NCI-H128 (cell line): Measurements from ENCODE around the gene MATN3.

Experiments
- DNase-seq: peaks from one replicate; lab custom pipeline; 2025; ENCODE audit not compliant: unreplicated experiment; lab: John Stamatoyannopoulos, UW

Gene MATN3

DNA sequence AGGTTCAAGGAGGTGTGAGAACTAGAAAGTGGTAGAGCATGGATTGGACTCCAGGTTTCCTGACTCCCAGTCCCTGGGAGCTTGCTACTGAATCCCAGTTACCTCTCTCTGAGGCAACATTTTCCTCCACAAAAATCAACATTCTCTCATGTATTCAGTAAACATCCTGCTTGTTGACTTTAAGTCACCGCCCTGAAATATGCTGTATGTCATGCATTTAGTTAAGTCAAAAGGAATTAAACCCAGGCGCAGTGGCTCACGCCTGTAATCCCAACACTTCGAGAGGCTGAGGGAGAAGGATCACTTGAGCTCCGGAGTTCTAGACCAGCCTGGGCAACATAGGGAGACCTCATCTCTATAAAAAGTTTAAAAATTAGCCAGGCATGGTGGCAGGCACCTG lies 3.8 kb downstream of the MATN3 start:
- no peak for DNase-seq

DNA sequence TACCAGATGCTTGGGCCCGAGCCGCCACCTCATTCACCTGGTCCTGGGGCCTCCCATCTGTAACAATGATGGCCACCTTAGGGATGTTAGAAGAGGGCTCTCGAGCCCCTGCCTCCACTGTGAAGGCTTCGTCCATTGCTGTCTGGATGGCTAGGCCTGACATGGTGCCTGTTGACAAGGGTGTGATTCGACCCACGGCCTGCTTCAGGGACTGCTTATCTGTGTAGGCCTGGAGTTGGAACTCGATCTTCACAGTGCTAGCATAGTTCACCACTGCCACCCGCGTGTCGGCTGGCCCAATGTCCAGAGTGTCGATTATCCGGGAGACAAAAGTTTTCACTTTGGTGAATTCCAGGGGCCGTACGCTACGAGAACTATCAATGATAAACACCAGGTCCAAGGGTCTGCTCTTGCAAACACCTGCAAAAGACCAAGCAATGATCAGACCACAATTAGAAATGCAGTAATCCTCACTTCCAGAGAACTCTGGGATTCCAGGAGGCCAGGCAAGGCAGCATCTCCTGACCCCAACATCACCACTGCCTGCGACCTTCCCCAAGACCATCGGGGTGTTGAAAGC lies 6.5 kb downstream of the MATN3 start:
- no peak for DNase-seq

DNA sequence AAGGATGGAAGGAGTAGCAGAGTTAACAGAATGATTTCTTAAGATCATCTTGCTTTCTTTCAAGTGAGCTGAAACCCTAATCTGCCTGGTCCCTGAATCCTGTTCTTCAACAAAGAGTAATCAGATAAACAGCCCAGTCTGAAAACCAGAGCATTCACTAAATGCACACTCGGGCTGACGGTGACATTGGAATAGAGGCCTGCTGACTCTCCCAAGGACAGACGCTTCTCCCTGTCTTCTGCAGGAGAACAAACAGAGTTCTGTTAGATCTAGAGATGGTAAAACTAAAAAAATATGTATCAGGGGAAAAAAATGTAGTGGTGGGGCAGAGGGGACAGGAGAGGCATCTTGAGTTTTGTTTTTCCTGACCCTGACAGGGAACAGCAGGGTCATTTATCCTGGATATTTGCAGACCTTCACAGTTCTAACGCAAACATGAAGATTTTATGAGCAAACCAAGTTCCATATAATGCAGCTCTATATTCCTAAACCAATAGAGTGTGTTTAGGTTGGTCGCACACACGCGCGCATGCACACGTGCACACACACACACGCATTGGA lies 7.3 kb downstream of the MATN3 start:
- DNase-seq: no peak

DNA sequence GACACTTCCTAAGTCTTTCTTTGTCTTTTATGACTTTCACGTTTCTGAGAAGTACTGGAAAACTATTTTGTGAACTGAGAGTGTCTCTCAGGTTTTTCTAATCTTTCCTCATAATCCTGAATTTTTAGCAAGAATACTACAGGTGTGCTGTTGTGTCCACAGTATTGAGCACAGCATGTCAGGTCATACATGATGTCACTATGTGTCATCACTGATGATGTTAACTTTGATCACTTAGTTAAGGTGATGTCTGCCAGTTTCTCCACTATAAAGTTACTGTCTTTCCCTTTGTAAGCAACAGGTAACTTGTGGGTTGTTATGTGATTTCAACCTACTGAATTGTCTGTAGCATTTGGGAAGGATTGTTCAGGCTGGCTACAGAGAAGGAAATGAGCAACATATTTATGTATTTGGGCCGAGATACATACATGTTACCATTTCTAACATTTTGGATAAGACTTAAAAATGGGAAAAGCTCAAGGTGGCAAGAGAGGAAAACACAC lies 11.1 kb downstream of the MATN3 start:
- no peak for DNase-seq

DNA sequence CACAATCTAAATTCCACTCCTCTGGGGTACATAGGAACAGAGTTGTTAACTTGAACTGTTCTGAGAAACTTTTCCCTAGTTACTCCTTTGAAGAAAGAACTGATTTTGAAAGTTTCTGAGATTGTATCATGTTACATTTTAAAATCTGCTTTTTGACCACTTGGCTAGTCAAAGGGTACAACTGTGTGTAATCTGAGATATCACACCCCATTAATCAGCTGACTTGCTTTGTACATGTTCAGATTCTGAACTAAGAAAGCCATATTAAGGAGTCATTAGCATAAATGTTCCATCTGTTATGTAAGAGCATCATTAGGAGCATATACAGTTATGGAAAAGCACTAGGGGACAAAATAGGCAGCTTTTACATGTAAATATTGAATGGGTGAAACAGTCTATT lies 18.7 kb downstream of the MATN3 start:
- no peak for DNase-seq

DNA sequence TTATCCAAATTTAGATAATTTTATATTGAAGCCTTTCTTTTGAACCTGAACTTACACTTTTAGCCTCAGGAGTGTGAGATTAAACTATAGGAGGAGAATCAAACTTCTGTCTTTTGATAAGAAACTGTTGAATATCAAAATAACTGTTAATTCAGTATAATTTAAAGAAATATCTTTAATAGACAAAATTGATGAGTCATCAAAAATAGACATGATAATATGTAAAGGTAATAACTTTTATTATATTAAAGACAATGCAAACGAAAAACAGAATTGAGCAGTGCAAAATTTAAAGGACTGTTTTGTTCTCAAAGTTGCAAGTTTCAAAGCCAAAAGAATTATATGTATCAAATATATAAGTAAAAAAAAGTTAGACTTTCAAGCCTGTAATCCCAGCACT lies 20.6 kb downstream of the MATN3 start:
- no peak for DNase-seq

DNA sequence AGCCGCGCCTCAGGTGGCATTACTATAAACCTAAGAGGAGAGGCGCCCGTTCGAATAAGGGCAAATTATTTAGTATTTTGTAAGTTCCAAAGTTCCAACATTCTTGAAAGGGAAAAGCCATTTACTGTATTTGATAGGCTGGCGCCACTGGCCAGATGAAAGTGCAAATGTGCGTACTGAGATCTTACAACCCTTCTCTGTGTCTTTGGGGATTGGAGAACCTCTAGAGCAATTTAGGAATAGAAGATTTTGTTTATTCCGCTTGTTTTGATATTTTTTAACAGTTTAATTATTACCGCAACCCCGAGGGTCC lies 22.1 kb downstream of the MATN3 start:
- no peak for DNase-seq

DNA sequence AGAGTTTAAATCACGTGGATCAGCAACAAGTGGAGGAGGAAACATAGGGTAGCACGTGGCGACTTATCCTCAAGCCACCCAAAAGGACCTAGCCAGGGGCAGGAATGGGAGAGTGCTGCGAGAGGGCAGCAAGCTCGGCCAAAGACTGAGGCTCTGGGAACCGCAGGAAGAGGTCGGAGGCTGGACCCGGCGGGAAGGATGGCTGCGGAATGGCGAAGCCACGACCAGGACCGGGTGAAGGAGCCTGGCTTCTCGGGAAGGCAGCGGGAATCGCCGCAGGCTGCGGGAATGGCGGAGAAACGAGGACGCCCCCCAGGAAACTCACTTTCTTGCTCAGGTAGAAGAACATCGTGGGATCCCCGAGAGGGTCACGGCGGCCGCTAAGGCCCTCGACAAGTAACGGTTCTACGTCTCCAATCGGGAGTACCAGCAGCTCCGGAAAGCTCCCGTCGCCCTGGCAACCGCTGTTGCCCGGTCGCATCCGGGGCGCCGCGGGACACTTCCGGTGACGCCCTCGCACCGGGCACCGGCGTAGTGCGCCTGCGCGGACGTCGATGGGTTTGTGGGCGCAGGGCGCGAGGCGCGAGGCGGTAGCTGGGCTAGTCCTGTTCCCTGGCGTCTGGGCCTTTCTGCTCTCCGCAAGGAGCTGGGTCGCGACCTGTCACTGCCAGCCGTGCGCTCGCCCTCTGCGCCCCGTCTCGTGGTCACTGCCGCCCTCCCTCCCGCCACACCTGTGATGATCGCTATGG lies 22.6 kb downstream of the MATN3 start, which contains the start of gene WDR35:
Gene WDR35, minus strand, starts transcription at position 439 of the 749 bp plus-strand sequence. Its CDS starts 90 bp downstream, at position 349.
- peak; percentile 80 for DNase-seq

DNA sequence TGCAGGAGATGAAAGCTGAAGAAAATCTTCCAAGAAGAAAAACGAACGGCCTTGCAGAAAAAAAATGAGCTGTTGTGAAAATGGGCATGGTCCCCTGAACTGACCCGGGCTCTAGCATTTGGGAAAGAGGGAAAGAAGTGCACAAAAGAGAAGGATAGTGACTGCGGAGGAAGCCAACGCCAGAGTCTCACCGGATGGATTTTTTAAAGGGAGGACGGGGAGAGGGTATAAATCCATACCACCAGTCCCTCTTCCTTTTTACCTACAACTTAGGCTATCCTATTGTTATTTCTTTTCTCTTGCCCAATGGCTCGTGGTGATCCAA lies 23.2 kb downstream of the MATN3 start:
- no peak for DNase-seq

DNA sequence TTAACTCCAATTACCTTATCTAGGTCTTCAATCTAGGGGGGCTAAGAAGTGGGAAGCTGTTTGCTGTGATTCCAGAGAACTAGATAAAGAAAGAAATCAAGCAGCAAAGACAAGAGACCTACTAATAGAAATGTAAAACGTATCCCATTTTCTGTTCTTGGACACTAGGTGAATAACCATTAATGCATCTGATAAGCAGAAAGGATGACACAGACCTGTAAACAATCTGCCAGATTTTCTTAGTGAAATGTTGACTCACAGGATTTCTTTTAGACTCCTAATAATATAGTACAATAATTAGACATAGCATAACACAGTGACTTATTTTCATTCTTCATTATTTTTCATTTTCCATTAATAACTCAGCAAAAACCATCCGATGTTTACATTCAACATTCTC lies 23.9 kb downstream of the MATN3 start:
- DNase-seq: no peak

DNA sequence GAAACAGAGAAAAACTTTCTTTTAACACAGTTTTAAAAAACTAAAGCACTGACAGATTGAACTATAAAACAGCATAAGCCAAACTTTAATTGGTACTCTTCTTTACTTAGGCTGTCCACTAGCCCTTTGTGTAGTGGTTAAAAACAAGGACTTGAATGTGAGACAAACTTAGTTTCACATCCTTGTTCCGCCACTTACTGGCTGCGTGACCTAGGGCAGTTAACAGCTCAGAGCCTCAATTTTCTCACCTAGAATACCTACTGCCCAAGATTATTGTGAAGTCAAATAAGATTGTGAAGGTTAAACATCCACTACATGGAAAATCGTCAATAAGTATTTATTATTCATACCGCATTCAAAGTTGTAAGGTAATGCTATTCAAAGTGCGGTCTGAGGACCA lies 24.5 kb downstream of the MATN3 start:
- no peak for DNase-seq

DNA sequence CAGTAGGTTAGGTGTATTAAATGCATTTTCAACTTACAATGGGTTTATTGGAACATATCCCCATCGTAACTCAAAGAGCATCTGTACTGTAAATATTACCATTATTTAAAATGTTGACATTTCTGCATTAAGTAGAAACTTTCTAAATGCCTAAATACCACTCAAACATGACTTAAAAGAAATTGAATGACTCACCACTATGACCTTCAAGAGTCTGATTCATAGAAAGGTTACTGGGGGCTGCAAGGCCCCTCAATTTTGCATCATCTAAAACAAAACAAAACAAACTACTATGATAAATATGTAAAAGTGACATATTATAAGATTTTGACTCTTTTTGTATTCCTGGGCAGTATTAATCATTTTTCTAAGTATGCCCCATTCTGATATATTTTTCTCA lies 30.2 kb downstream of the MATN3 start:
- DNase-seq: no peak

DNA sequence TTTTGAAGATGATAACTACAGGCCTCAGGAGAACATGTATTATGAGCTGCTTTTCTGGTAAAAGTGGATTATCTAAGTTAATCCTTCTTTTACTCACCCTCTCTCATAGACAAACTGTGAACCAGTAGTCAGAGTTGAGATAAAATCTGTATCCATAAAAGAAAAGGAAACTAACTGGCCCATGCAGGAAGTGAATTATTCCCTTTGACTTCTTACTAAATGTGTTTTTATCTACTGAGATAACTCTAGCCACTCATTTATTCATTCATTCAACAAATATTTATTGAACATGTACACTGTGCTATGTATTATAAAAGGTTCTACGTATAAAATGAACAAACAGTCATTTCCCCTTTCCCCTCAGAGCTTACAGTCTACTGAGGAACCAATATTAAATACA lies 32.5 kb downstream of the MATN3 start:
- DNase-seq: no peak

DNA sequence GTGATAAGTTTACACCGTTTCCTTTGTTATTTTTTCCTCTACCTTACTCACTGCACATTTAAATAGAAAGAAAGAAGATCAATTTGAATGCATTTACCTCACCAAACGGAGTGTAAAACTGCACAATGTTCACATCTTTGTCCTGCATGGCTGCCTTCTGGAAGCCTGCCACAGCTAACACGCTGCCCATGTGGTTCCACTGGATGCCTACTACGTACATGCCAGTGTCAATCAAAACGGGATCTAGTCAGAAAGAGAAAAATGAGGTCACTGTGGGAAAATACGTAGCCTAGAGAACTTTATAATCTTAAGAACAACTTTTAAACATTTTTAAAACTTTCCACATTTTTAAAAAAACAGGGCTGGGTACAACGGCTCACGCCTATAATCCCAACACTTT lies 39.0 kb downstream of the MATN3 start:
- DNase-seq: no peak

DNA sequence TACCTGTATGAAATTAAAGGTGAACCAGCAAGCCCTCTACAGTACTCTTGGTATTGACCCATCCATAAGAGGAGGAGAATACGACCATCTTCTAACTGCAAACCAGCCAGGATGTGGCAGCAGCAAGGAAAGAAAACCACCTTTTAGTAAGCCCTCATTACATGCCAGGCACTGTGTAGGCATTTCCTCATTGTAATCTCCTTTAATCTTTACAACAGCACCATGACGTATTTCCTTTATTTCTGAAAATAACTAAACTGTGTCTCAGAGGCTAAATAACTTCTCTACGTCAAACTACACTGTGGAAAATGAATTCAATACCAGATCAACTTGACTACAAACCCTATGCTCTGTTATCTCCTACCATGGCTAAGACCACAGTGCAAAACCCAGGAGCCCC lies 40.8 kb downstream of the MATN3 start:
- no peak for DNase-seq

DNA sequence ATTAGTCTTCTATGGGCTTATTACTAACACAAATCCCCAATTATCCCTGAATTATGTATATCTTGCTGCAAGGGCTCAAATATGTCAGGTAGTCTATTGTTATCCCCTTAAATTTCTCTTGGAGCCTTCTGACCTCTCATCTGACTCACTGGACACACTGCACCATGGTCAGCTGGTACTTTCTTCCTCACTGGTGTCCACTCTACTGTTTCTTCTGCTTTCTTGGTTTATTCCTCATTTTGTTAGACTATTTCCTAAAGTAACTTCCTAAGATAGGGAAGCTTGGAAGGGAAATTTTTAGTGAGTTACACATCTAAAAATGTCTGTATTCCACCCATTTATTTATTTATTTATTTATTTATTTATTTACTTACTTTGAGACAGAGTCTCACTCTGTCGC lies 49.1 kb downstream of the MATN3 start:
- DNase-seq: no peak

DNA sequence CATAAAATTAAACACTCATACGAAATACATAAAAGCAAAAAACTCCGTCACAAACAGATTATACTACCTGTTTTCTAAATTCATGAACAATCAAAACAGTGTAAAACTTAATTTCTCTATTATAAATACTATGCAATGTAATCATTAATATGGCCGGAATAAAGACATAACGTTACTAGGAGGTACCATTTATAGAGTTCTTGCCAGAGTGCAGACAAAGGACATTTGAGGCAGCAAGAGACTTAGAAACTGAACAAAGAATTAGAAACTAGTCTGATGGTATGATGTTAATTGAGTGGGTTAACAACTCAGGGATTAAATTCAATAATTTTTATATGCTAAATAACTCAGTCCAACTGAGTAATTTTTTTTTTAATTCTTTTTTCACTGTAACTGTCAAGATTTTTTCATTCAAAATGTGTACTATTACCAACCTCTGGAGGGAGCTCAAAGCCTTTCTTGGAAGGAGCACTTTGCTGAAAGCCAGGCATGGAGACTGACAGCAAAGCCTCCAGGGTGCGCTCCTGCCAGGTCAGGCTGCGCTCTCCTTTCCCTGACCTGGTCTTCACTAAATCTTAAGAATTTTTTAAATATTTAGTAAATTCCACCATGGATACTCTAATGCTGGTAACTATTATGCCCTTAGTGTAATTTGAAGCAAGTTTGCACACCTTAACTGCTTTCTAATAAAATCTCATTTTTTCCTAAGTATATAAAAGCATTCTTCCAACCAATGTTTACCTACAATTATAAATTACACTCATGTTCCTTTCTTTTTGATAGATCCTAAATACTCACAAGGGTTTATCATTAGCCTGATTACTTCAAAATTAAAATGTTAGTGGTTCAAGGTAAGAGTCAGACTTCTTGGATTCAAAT lies 56.7 kb downstream of the MATN3 start:
- DNase-seq: peak; percentile 41

DNA sequence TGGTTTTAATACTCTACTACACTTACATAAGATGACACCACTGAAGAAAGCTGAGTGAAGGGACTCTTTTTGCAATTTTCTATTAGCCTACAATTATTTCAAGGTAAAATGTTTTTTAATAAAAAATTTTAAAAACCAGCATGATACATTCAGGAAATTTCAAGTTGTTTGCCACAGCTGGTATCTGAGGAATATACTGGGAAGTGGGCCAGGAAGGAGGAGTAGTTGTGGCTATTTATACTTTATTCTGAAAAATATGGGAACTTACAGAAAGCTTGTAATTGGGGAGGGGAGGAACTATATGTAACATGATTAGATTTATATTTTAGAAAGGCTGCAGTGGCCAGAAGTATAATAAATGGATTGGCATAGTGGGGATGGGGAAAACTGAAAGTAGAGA lies 63.4 kb downstream of the MATN3 start:
- no peak for DNase-seq

DNA sequence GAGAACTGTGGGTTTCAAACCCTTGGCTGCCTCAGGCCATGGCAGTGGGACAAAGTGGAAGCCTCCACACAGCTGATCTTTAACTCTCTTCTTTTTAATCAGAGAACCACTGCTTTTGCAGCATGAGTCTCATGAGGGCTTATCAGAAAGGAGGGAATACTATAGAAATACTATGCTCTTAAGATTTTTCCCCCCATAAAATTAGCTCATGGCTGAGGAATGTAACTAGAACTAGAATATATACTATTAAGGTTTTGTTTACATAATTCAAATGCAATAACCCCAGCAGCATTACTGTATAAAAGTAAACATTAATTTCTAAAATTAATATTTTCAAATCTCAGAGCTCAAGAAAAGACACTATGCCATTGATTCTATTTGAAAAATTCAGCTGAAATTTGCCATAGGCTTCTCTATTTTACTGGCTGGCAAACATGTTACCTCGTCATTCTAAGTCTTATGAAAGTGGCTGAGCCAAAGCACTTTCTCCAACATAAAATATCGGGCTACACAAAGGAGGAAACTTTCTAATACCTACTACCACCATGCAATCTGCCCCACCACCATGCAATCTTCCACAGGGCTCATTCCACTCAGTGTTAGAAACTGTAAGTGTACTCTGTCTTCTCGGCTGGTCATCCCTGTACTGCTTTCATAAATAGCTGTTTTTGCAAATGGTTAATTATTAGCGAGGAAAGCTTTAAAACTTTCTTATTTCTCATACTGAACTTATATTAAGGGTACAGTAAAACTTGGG lies 65.1 kb downstream of the MATN3 start:
- DNase-seq: no peak

DNA sequence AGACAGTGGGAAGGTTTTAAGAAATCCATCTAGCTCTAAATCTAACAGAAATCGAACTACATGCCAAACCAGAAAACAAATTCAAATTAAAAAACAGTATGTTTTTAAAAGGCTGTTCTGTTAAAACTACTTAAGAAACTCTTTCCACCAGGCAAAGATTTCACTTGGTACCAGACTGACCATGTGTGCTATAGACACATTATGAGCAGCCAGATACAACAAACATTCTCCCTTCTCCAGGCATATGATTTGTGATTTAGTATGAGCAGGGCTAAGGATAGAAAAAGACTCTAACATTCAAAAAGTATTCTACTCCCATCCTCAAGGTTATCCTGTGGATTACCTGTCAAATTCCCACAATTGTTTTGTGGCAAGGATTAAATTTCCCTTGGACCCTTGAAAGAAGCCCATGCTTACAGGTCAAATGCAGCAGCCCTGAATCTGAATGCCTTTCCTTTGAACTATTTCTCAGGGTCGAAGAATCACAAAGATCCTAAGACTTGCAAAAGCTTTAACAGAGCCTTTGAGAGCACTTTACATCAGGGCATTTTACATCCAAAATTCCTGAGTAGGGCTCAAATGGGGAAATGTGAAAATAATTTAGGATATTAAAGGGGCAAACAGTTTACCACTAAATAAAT lies 68.1 kb downstream of the MATN3 start:
- DNase-seq: no peak

DNA sequence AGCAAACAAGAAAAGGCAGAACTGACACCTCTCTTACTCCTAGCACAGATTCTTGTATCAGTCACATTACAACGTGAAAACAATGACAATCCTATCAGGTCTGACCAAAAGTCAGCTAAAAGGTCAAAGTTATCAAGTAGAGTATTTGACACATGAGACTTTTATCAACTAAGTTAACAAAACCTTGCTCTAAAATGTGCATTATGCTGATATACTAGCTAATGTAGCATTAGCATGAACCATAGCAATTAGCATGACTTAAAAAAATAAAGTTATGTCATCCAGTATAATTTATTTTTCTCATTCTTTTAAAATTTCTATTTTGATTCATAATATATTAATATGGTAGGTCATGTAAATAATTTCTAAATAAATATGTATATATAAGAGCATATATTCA lies 69.3 kb downstream of the MATN3 start:
- no peak for DNase-seq
